Common myeloid progenitor, CD34-positive (primary cell): ENCODE measurements around the gene UCN3.

ENCODE experiments used
- CTCF ChIA-PET: fragments of 350-600 bp; sonication (Branson Sonifier 250); formaldehyde crosslinking; loops from one replicate; lab custom pipeline; 2021; ENCODE audit warnings: antibody characterized with exemption; lab: Charles Lee
- POLR2A ChIA-PET: fragments of 350-600 bp; sonication (Branson Sonifier 250); formaldehyde crosslinking; loops from one replicate; lab custom pipeline; 2021; ENCODE audit warnings: antibody characterized with exemption; lab: Charles Lee
- DNase-seq, 3 donors: peaks; one replicate each; pipeline versions ENCODE4 v3.0.0 to v3.0.0-alpha.2; 2013
- H3K27ac ChIP-seq, 2 experiments: 1 replicate in 1 of 2; 2 replicates in 1 of 2; pipeline ENCODE4 v1.7.0; 2013; ENCODE audit warnings: inconsistent platforms in 2 of 2, low read length in 2 of 2, mild to moderate bottlenecking in 2 of 2, low read depth in 1 of 2, moderate library complexity in 1 of 2; ENCODE audit not compliant: severe bottlenecking in 2 of 2, insufficient read depth in 1 of 2, poor library complexity in 1 of 2
- H3K27me3 ChIP-seq, 5 experiments: replicated peaks in 2 of 5; 1 replicate in 3 of 5; 2 replicates in 2 of 5; pipeline versions ENCODE4 v1.6.1 to v1.7.0; 2013; ENCODE audit warnings: low read length in 4 of 5, mild to moderate bottlenecking in 2 of 5, moderate library complexity in 2 of 5, inconsistent platforms in 1 of 5; ENCODE audit not compliant: insufficient read depth in 5 of 5, control insufficient read depth in 4 of 5
- H3K36me3 ChIP-seq, 4 experiments: 1 replicate in 2 of 4; 2 replicates in 2 of 4; pipeline versions ENCODE4 v1.6.1 to v1.7.0; 2013; ENCODE audit warnings: low read length in 3 of 4, control low read depth in 1 of 4, mild to moderate bottlenecking in 1 of 4; ENCODE audit not compliant: control insufficient read depth in 4 of 4, insufficient read depth in 4 of 4
- H3K4me1 ChIP-seq, 4 experiments: 1 replicate in 3 of 4; 2 replicates in 1 of 4; pipeline versions ENCODE4 v1.6.1 to v1.7.1; 2013; ENCODE audit warnings: low read length in 3 of 4, mild to moderate bottlenecking in 3 of 4, control low read depth in 1 of 4, inconsistent platforms in 1 of 4, moderate library complexity in 1 of 4; ENCODE audit not compliant: control insufficient read depth in 4 of 4, insufficient read depth in 4 of 4; ENCODE audit errors: control extremely low read depth in 1 of 4
- H3K4me3 ChIP-seq, 7 experiments: 1 replicate in 4 of 7; 2 replicates in 3 of 7; pipeline versions ENCODE4 v1.5.1 to v1.7.0; 2013; ENCODE audit warnings: mild to moderate bottlenecking in 7 of 7, low read length in 6 of 7, moderate library complexity in 6 of 7, inconsistent platforms in 2 of 7, low read depth in 2 of 7, control low read depth in 1 of 7; ENCODE audit not compliant: insufficient read depth in 4 of 7, control insufficient read depth in 1 of 7; ENCODE audit errors: extremely low read depth in 1 of 7
- H3K9me3 ChIP-seq, 5 experiments: 1 replicate in 4 of 5; 2 replicates in 1 of 5; pipeline versions ENCODE4 v1.6.1 to v1.7.1; 2013; ENCODE audit warnings: low read length in 4 of 5, mild to moderate bottlenecking in 2 of 5, inconsistent platforms in 1 of 5, low read depth in 1 of 5, moderate library complexity in 1 of 5; ENCODE audit not compliant: control insufficient read depth in 4 of 5, insufficient read depth in 2 of 5; ENCODE audit errors: control extremely low read depth in 1 of 5
- WGBS: methylation state at CpG from one replicate; pipeline ENCODE4 v1.1.5; 2013; ENCODE audit not compliant: insufficient coverage; 5-methylcytosine and 5-hydroxymethylcytosine counted together

UCN3 gene

DNA sequence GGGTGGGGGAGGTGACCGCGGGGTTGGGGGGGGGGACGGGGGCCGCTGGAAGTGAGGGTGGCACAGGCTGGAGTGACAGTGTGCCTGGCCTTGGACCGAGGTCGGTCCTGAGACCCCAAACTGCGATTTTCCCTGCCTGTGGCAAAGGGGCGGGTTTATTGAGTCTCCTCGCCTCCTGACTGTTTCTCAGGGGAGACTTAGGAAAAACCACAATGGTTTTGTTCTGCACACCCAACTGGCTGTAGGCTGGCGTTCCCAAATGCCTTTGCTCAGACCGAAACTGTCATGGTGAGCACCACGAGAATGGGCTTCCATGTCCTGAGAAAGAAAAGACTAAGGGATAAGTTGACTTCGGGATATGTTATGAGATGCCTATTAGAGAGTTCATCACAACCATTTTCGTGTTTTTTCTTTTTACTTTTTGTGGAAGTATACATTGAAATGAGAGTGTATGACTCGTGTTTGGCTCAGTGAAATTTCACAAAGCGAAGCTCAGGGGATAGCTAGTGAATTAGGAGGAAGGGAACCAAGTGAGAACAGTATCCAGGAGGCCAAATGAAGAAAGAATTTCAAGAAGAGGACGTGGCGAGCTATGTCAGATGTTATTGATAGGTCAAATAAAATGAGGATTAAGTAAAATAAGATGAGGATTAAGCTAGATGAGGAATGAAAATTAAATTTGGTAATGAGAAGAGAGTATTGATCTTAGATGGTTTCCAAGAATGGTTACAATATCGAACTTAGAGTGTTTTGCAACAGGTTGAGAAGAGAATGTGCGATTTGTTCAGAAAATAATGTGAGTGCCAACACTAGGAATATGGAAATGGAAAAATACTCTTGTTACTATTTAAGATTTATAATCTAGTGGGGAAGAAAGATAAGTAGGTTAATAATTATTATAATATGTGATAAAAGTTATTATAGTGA, 48.5 kb downstream of the UCN3 start:
- ChIA-PET POLR2A (no interaction called here), CTCF (interaction anchor here (0.8 to 1.5 kb wide), 4 partner anchors 12 to 210 kb away, joined by 3 to 7 read pairs (median 4); no protein-coding TSS in a partner anchor)
- DNase-seq = peak in 2 of 3 donors; percentile 10 to 22
- Histone ChIP-seq H3K4me3 (peak overlapping the region; percentile 48 to 93 (median 79)), H3K27ac (no peak overlapping the region), H3K9me3 (peaks cover 0 to 4% (median 0%) of the 10 kb centered on the region in 5 experiments), H3K36me3 (peaks cover 0 to 4% (median 0%) of the 10 kb centered on the region in 4 experiments), H3K4me1 (peaks cover 0 to 13% (median 9%) of the 10 kb centered on the region in 4 experiments), H3K27me3 (no peaks in the 10 kb centered on the region)
- 24% methylated on average over 15 of the region's 20 CpGs for WGBS

DNA sequence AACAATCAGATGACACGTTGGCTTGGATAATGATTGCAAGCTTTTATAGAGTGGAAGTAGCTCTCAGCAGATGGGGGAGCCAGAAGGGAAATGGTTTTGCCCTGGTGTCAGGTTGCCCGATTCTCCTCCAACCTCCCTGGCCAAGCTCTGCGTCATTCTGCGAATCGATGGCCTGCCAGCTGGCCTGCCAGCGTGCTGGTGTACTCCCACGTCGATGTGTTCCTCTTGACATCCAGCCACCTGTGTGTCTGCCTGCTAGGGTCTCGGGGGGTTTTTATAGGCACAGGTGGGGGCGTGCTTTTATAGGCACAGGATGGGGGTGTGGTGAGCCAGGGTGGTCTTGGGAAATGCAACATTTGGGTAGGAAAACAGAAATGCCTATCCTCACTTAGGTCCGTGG, 52.2 kb downstream of the UCN3 start:
- Histone ChIP-seq H3K27ac (no peak overlapping the region), H3K27me3 (no peaks in the 10 kb centered on the region), H3K4me1 (peaks cover 0 to 12% (median 7%) of the 10 kb centered on the region in 4 experiments), H3K36me3 (peaks cover 0 to 4% (median 0%) of the 10 kb centered on the region in 4 experiments), H3K9me3 (peaks cover 0 to 13% (median 3%) of the 10 kb centered on the region in 5 experiments), H3K4me3 (no peak overlapping the region)
- ChIA-PET POLR2A (no interaction called here), CTCF (interaction anchor here (0.7 to 2.0 kb wide), 2 partner anchors 18 to 25 kb away, joined by 3 to 4 read pairs; no protein-coding TSS in a partner anchor)
- no peak for DNase-seq
- WGBS = 94% methylated on average over 8 of the region's 11 CpGs

DNA sequence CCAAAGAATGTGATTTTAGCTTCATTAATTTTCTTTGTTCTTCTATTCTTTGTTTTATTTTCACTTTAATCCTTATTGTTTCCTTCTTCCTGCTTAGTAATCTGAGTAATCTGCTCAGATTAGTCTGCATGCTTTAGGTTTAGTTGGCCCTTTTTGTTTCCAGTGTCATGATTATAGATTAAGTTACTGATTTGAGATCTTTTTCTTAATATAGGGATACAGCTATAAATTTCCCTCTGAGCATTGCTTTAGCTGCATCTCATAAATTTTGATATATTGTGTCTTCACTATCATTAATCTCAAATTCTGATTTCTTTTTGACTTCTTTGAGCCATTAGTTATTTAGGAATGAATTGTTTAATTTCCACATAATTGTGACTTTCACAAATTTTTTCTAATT, 53.8 kb downstream of the UCN3 start:
- Histone ChIP-seq H3K36me3 (peaks cover 0 to 4% (median 0%) of the 10 kb centered on the region in 4 experiments), H3K9me3 (peaks cover 0 to 13% (median 3%) of the 10 kb centered on the region in 5 experiments), H3K27me3 (no peaks in the 10 kb centered on the region), H3K4me3 (no peak overlapping the region), H3K27ac (no peak overlapping the region), H3K4me1 (peaks cover 0 to 5% (median 2%) of the 10 kb centered on the region in 4 experiments)
- POLR2A ChIA-PET = no interaction called here
- CTCF ChIA-PET = interaction anchor here (1.3 to 2.0 kb wide), 2 partner anchors 15 to 24 kb away, joined by 3 to 4 read pairs; no protein-coding TSS in a partner anchor
- no peak for DNase-seq

DNA sequence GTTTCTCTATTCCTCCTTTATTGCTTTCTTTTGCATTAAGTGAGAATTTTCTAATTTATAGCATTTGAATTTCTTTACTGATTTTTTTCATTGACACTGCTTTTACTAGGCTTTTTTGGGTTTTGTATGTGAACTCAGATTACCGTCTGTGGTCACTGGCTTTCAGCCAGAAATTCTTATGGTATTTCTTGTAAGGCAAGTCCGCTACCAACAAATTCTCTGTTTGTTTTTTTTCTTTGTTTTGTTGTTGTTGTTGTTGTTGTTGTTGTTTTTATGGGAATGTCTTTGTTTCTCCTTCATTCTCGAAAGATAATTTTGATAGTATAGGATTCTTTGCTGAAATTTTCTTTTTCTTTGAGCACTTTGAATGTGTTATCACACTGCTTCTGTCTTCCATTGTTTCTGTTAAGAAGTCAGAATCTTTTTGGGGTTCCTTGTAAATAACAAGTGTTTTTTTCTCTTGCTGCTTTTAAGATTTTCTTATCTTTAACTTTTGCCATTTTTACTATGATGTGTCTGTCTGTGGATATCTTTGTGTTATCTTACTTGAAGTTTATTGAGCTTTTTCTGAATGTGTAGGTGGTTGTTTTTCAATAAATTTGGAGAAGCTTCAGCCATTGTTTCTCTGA, 54.8 kb downstream of the UCN3 start:
- H3K4me1 ChIP-seq = peaks cover 0 to 7% (median 0%) of the 10 kb centered on the region in 4 experiments
- POLR2A ChIA-PET = no interaction called here
- no peak overlapping the region for H3K4me3 ChIP-seq
- H3K27me3 ChIP-seq = no peaks in the 10 kb centered on the region
- peaks cover 0 to 13% (median 3%) of the 10 kb centered on the region in 5 experiments for H3K9me3 ChIP-seq
- H3K27ac ChIP-seq = no peak overlapping the region
- CTCF ChIA-PET = interaction anchor here (1.5 kb wide), 1 partner anchor 13 kb away, joined by 3 read pairs; no protein-coding TSS in a partner anchor
- H3K36me3 ChIP-seq = peaks cover 0 to 4% (median 0%) of the 10 kb centered on the region in 4 experiments
- DNase-seq = peak; percentile 36 to 86 (median 66)
- no CpG with 5 or more reads among the region's 3 CpGs for WGBS

DNA sequence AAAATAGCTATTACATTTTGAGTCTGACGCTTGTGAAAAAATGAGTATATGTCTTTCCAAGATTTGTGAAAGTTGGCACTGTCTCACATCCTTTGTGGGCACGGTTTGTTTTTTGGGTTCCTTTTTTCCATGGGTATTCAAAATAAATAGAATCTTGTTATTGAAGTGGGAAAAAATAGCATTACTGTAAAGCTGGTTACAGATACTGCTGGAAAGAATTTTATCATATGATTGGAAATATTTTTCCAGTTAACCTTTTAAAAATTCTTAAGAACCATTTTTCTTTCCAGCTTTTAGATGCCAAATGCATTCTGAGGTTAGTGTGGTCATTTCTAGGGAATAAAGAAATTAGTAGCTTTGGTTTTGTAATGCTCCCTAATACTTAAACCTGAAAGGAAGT, 59.0 kb downstream of the UCN3 start:
- peak overlapping the region in 1 of 7 experiments; percentile 2 for H3K4me3 ChIP-seq
- POLR2A ChIA-PET = no interaction called here
- H3K36me3 ChIP-seq = peaks cover 0 to 11% (median 1%) of the 10 kb centered on the region in 4 experiments
- DNase-seq = peak in 2 of 3 donors; percentile 19 to 42
- CTCF ChIA-PET = interaction anchor here (1.0 to 2.0 kb wide), 6 partner anchors 9 to 115 kb away, joined by 3 to 8 read pairs (median 4); no protein-coding TSS in a partner anchor
- H3K9me3 ChIP-seq = peaks cover 0 to 6% (median 0%) of the 10 kb centered on the region in 5 experiments
- H3K4me1 ChIP-seq = peaks cover 0 to 10% (median 0%) of the 10 kb centered on the region in 4 experiments
- no peaks in the 10 kb centered on the region for H3K27me3 ChIP-seq
- H3K27ac ChIP-seq = no peak overlapping the region
- no CpG with 5 or more reads among the region's 2 CpGs for WGBS
